Thoracic aorta (tissue), 2 donors: ENCODE results near the gene TMEM150C. TPM values are rescaled to one million over a fixed set of nuclear protein-coding genes. Genes with fewer than 3 reads are reported as not detected.

Experiments used
- ATAC-seq: fragments of 150-250 bp; one replicate; pipeline ENCODE4 v1.8.0; 2017; ENCODE audit warnings: low read depth; ENCODE audit not compliant: insufficient number of reproducible peaks, low FRiP score
- DNase-seq: peaks from one replicate; pipeline ENCODE4 v3.0.0-alpha.2; 2020; ENCODE audit warnings: low spot score
- H3K27ac ChIP-seq, 2 donors: fragments of 200-600 bp; sonication (generic); 1 replicate in 1 of 2; 2 replicates in 1 of 2; pipeline ENCODE4 v1.5.1; 2016; ENCODE audit warnings: mild to moderate bottlenecking in 2 of 2, moderate library complexity in 2 of 2
- H3K27me3 ChIP-seq: fragments of 200-600 bp; sonication (generic); replicated peaks from 2 replicates; pipeline ENCODE4 v1.6.0; 2016; ENCODE audit warnings: mild to moderate bottlenecking; ENCODE audit not compliant: insufficient read depth
- H3K36me3 ChIP-seq: fragments of 200-600 bp; sonication (generic); one replicate; pipeline ENCODE4 v1.5.1; 2016
- H3K4me1 ChIP-seq, 2 donors: fragments of 200-600 bp; sonication (generic); 1 replicate in 1 of 2; 2 replicates in 1 of 2; pipeline versions ENCODE4 v1.5.1 to v1.6.0; 2016; ENCODE audit warnings: low read depth in 2 of 2, mild to moderate bottlenecking in 1 of 2; ENCODE audit not compliant: control insufficient read depth in 1 of 2
- H3K4me3 ChIP-seq: fragments of 200-600 bp; sonication (generic); 2 replicates; pipeline ENCODE4 v1.5.1; 2016; ENCODE audit warnings: mild to moderate bottlenecking
- H3K9me3 ChIP-seq: fragments of 200-600 bp; sonication (generic); 2 replicates; pipeline ENCODE4 v1.5.1; 2016
- CTCF ChIP-seq: fragments of 200-600 bp; sonication (generic); IDR thresholded peaks from one replicate; pipeline ENCODE4 v1.5.1; 2019; ENCODE audit warnings: antibody characterized with exemption
- total RNA-seq, 2 donors: library from RNA; depleted of rRNA; stranded (reverse); fragments of >200 nt; gene quantifications; one replicate each; pipeline versions ENCODE4 v1.1.0 to v1.2.3, GENCODE V29; 2016

The TMEM150C gene
- total RNA-seq, 2 donors from 2014 or later, result 0.92 to 2.0 TPM

GRCh38 chr4:82601242-82602015 lies 39.6 kb upstream of the TMEM150C start:
- no peak for DNase-seq

GRCh38 chr4:82599336-82599735 lies 37.5 kb upstream of the TMEM150C start:
- Histone ChIP-seq H3K9me3 (no peaks in the 10 kb centered on the region), H3K27ac (no peak overlapping the region), H3K4me3 (no peak overlapping the region), H3K36me3 (no peaks in the 10 kb centered on the region), H3K27me3 (no peaks in the 10 kb centered on the region), H3K4me1 (no peaks in the 10 kb centered on the region)
- no peak for TF ChIP-seq CTCF
- ATAC-seq (no peak), DNase-seq (no peak)

More at GRCh38 chr4:82601242-82602015, 39.6 kb upstream of the TMEM150C start:
- no peak for TF ChIP-seq CTCF
- Histone ChIP-seq H3K27me3 (no peaks in the 10 kb centered on the region), H3K4me1 (no peaks in the 10 kb centered on the region), H3K9me3 (no peaks in the 10 kb centered on the region), H3K4me3 (no peak overlapping the region), H3K36me3 (no peaks in the 10 kb centered on the region), H3K27ac (no peak overlapping the region)
- no peak for ATAC-seq

- ATAC-seq, result no peak
- H3K27me3 ChIP-seq, result no peaks in the 10 kb centered on the region
- no peaks in the 10 kb centered on the region for H3K9me3 ChIP-seq
Measured at GRCh38 chr4:82594456-82594855, 32.7 kb upstream of the TMEM150C start.

GRCh38 chr4:82593411-82593810 lies 31.6 kb upstream of the TMEM150C start:
- H3K27me3 ChIP-seq, result no peaks in the 10 kb centered on the region
- TF ChIP-seq CTCF, result no peak
- no peak overlapping the region for H3K4me3 ChIP-seq
- DNase-seq (no peak), ATAC-seq (no peak)
- no peaks in the 10 kb centered on the region for H3K4me1 ChIP-seq
- H3K27ac ChIP-seq, result no peak overlapping the region
- H3K9me3 ChIP-seq, result no peaks in the 10 kb centered on the region
- H3K36me3 ChIP-seq, result no peaks in the 10 kb centered on the region

More at GRCh38 chr4:82594456-82594855, 32.7 kb upstream of the TMEM150C start:
- Histone ChIP-seq H3K27ac (no peak overlapping the region), H3K36me3 (no peaks in the 10 kb centered on the region), H3K4me1 (no peaks in the 10 kb centered on the region), H3K4me3 (no peak overlapping the region)
- TF ChIP-seq CTCF, result no peak
- DNase-seq, result no peak

GRCh38 chr4:82592639-82593038 lies 30.9 kb upstream of the TMEM150C start:
- DNase-seq, result no peak

More at GRCh38 chr4:82592639-82593038, 30.9 kb upstream of the TMEM150C start:
- H3K27ac ChIP-seq, result no peak overlapping the region
- H3K36me3 ChIP-seq, result no peaks in the 10 kb centered on the region
- H3K4me1 ChIP-seq, result no peaks in the 10 kb centered on the region
- H3K27me3 ChIP-seq, result no peaks in the 10 kb centered on the region
- no peaks in the 10 kb centered on the region for H3K9me3 ChIP-seq
- no peak for ATAC-seq
- TF ChIP-seq CTCF, result no peak
- no peak overlapping the region for H3K4me3 ChIP-seq
